CD8-positive, alpha-beta memory T cell (primary cell): Measurements from ENCODE around the gene PLD4. TPM values are rescaled to one million over a fixed set of nuclear protein-coding genes. Genes with fewer than 3 reads are reported as not detected.

Experiments used
- CTCF ChIA-PET: fragments of 350-600 bp; sonication (Branson Sonifier 250); formaldehyde crosslinking; loops from one replicate; lab custom pipeline; 2021; ENCODE audit warnings: antibody characterized with exemption; lab: Charles Lee
- POLR2A ChIA-PET: fragments of 350-600 bp; sonication (Branson Sonifier 250); formaldehyde crosslinking; loops from one replicate; lab custom pipeline; 2021; ENCODE audit warnings: antibody characterized with exemption; lab: Charles Lee
- DNase-seq, 5 donors: peaks; one replicate each; pipeline versions ENCODE4 v3.0.0 to v3.0.0-alpha.2; 2020 to 2022; ENCODE audit warnings: mixed read lengths in 1 of 5
- H3K27ac ChIP-seq: one replicate; pipeline ENCODE4 v1.7.0; 2013; ENCODE audit warnings: low read depth, mild to moderate bottlenecking, low read length, moderate library complexity
- H3K27me3 ChIP-seq: 2 replicates; pipeline ENCODE4 v1.7.0; 2013; ENCODE audit warnings: low read length, mild to moderate bottlenecking; ENCODE audit not compliant: insufficient read depth, poor library complexity, severe bottlenecking
- H3K36me3 ChIP-seq: 2 replicates; pipeline ENCODE4 v1.7.0; 2013; ENCODE audit warnings: mild to moderate bottlenecking, low read length, moderate library complexity; ENCODE audit not compliant: insufficient read depth
- H3K4me1 ChIP-seq: 2 replicates; pipeline ENCODE4 v1.7.0; 2013; ENCODE audit warnings: mild to moderate bottlenecking, low read length, moderate library complexity; ENCODE audit not compliant: insufficient read depth
- H3K4me3 ChIP-seq: 2 replicates; pipeline ENCODE4 v1.7.0; 2013; ENCODE audit warnings: mild to moderate bottlenecking, low read length
- H3K9me3 ChIP-seq: 2 replicates; pipeline ENCODE4 v1.7.0; 2013; ENCODE audit warnings: mild to moderate bottlenecking, low read length
- H3K27ac Mint-ChIP-seq, 8 donors: one replicate each; pipeline ENCODE4 v1.8.0; 2020 to 2021; ENCODE audit warnings: mixed read lengths in 8 of 8, mild to moderate bottlenecking in 6 of 8, inconsistent platforms in 3 of 8, moderate library complexity in 3 of 8
- H3K27me3 Mint-ChIP-seq, 2 donors: one replicate each; pipeline ENCODE4 v1.8.0; 2020 to 2021; ENCODE audit warnings: mixed read lengths in 2 of 2, mild to moderate bottlenecking in 1 of 2, moderate library complexity in 1 of 2
- H3K36me3 Mint-ChIP-seq, 3 donors: one replicate each; pipeline ENCODE4 v1.8.0; 2020 to 2021; ENCODE audit warnings: mixed read lengths in 3 of 3, inconsistent platforms in 1 of 3, mild to moderate bottlenecking in 1 of 3
- H3K4me1 Mint-ChIP-seq, 3 donors: one replicate each; pipeline ENCODE4 v1.8.0; 2020 to 2021; ENCODE audit warnings: mixed read lengths in 3 of 3, inconsistent platforms in 1 of 3, mild to moderate bottlenecking in 1 of 3
- H3K4me3 Mint-ChIP-seq, 7 donors: one replicate each; pipeline ENCODE4 v1.8.0; 2020 to 2021; ENCODE audit warnings: mixed read lengths in 7 of 7, mild to moderate bottlenecking in 6 of 7, moderate library complexity in 4 of 7, inconsistent platforms in 2 of 7
- H3K9me3 Mint-ChIP-seq, 5 donors: one replicate each; pipeline ENCODE4 v1.8.0; 2020 to 2022; ENCODE audit warnings: mixed read lengths in 5 of 5, mild to moderate bottlenecking in 3 of 5, moderate library complexity in 2 of 5, inconsistent platforms in 1 of 5
- polyA plus RNA-seq: library from polyadenylated mRNA; unstranded; fragments of 300-500 nt; fragmentation: Illumina TruSeq; gene quantifications from one replicate; pipeline ENCODE4 v1.2.3, GENCODE V29; 2021
- total RNA-seq, 2 experiments: library from RNA; stranded (reverse); gene quantifications; one replicate each; pipeline ENCODE4 v1.2.3, GENCODE V29; 2021

Gene PLD4
- total and polyA plus RNA-seq, 3 experiments from 2014 or later, result 0.04 TPM; not detected in 2

GRCh38 chr14:104976198-104977007 is 51.7 kb downstream of the PLD4 start:
- H3K4me3 Mint-ChIP-seq, result peak overlapping the region in 6 of 7 donors; percentile 32 to 82 (median 68)
- H3K4me1 Mint-ChIP-seq, result peaks cover 5 to 27% (median 11%) of the 10 kb centered on the region in 3 donors
- no peaks in the 10 kb centered on the region for H3K36me3 Mint-ChIP-seq
- no peaks in the 10 kb centered on the region for H3K9me3 Mint-ChIP-seq
- peak overlapping the region in 3 of 8 donors; percentile 37 to 87 (median 43) for H3K27ac Mint-ChIP-seq
- Histone ChIP-seq H3K36me3 (no peaks in the 10 kb centered on the region), H3K27ac (no peak overlapping the region), H3K4me1 (peaks cover 7% of the 10 kb centered on the region), H3K4me3 (no peak overlapping the region), H3K9me3 (no peaks in the 10 kb centered on the region), H3K27me3 (peaks cover 16% of the 10 kb centered on the region)
- H3K27me3 Mint-ChIP-seq, result peaks cover 22 to 38% of the 10 kb centered on the region in 2 donors
- POLR2A ChIA-PET, result interaction anchor here (2.0 kb wide), 1 partner anchor 69 kb away, joined by 7 read pairs; no protein-coding TSS in a partner anchor
- DNase-seq, result peak; percentile 75 to 88 (median 84)
- CTCF ChIA-PET, result interaction anchor here (0.7 to 6.5 kb wide), 17 partner anchors 8 to 376 kb away, joined by 3 to 122 read pairs (median 5); partner anchors contain the start of gene GPR132

GRCh38 chr14:104977008-104977680 is 52.5 kb downstream of the PLD4 start:
- Histone ChIP-seq H3K27ac (no peak overlapping the region), H3K9me3 (no peaks in the 10 kb centered on the region), H3K27me3 (peaks cover 16% of the 10 kb centered on the region), H3K36me3 (no peaks in the 10 kb centered on the region), H3K4me3 (no peak overlapping the region), H3K4me1 (peaks cover 7% of the 10 kb centered on the region)
- Mint-ChIP-seq H3K4me3 (peak overlapping the region in 5 of 7 donors; percentile 8 to 85 (median 77)), H3K4me1 (peaks cover 5 to 27% (median 11%) of the 10 kb centered on the region in 3 donors), H3K9me3 (no peaks in the 10 kb centered on the region), H3K36me3 (no peaks in the 10 kb centered on the region), H3K27me3 (peaks cover 22 to 36% of the 10 kb centered on the region in 2 donors), H3K27ac (no peak overlapping the region)
- POLR2A ChIA-PET, result no interaction called here
- peak in 1 of 5 donors; percentile 47 for DNase-seq
- CTCF ChIA-PET, result interaction anchor here (0.8 to 6.5 kb wide), 9 partner anchors 8 to 110 kb away, joined by 3 to 122 read pairs (median 6); partner anchors contain the start of gene GPR132

GRCh38 chr14:104977681-104978653 is 53.3 kb downstream of the PLD4 start, which contains the start of gene AHNAK2:
Gene AHNAK2 (minus strand): TSS chr14:104978374. CDS start chr14:104978237, 137 bp downstream.
- Mint-ChIP-seq H3K9me3 (no peaks in the 10 kb centered on the region), H3K4me3 (peak within 1 kb of the TSS in 6 of 7 donors; percentile 70 to 90 (median 76)), H3K27me3 (peaks cover 22 to 36% of the 10 kb centered on the region in 2 donors), H3K36me3 (no peaks in the 10 kb centered on the region), H3K4me1 (peaks cover 5 to 27% (median 11%) of the 10 kb centered on the region in 3 donors), H3K27ac (peak within 1 kb of the TSS in 4 of 8 donors; percentile 14 to 77 (median 27))
- Histone ChIP-seq H3K4me1 (peaks cover 7% of the 10 kb centered on the region), H3K27ac (no peak within 1 kb of the TSS), H3K36me3 (no peaks in the 10 kb centered on the region), H3K9me3 (no peaks in the 10 kb centered on the region), H3K4me3 (peak within 1 kb of the TSS; percentile 15), H3K27me3 (peaks cover 16% of the 10 kb centered on the region)
- peak; percentile 24 to 49 (median 37) for DNase-seq
- ChIA-PET POLR2A (no interaction called here), CTCF (interaction anchor here (1.2 to 6.5 kb wide), 3 partner anchors 42 to 70 kb away, joined by 4 to 122 read pairs (median 9); no protein-coding TSS in a partner anchor)

GRCh38 chr14:104978746-104979691 is 54.3 kb downstream of the PLD4 start:
- Histone ChIP-seq H3K9me3 (no peaks in the 10 kb centered on the region), H3K4me1 (peaks cover 7% of the 10 kb centered on the region), H3K27me3 (peaks cover 16% of the 10 kb centered on the region), H3K27ac (no peak overlapping the region), H3K4me3 (no peak overlapping the region), H3K36me3 (no peaks in the 10 kb centered on the region)
- Mint-ChIP-seq H3K4me3 (peak overlapping the region in 6 of 7 donors; percentile 30 to 74 (median 46)), H3K36me3 (no peaks in the 10 kb centered on the region), H3K9me3 (no peaks in the 10 kb centered on the region), H3K27me3 (peaks cover 22 to 36% of the 10 kb centered on the region in 2 donors), H3K27ac (peak overlapping the region in 3 of 8 donors; percentile 14 to 77 (median 15)), H3K4me1 (peaks cover 5 to 27% (median 11%) of the 10 kb centered on the region in 3 donors)
- DNase-seq, result peak in 1 of 5 donors; percentile 45
- CTCF ChIA-PET, result interaction anchor here (1.1 kb wide), 1 partner anchor 65 kb away, joined by 4 read pairs; no protein-coding TSS in a partner anchor
- POLR2A ChIA-PET, result no interaction called here

GRCh38 chr14:104979758-104980610 is 55.3 kb downstream of the PLD4 start:
- H3K27me3 ChIP-seq, result peaks cover 16% of the 10 kb centered on the region
- peak overlapping the region in 5 of 7 donors; percentile 2 to 61 (median 27) for H3K4me3 Mint-ChIP-seq
- no peak for DNase-seq
- no peaks in the 10 kb centered on the region for H3K9me3 ChIP-seq
- ChIA-PET CTCF (interaction anchor here (1.1 kb wide), 1 partner anchor 64 kb away, joined by 4 read pairs; no protein-coding TSS in a partner anchor), POLR2A (no interaction called here)
- H3K4me1 Mint-ChIP-seq, result peaks cover 8 to 31% (median 11%) of the 10 kb centered on the region in 3 donors
- H3K4me1 ChIP-seq, result peaks cover 7% of the 10 kb centered on the region
- H3K4me3 ChIP-seq, result no peak overlapping the region
- no peaks in the 10 kb centered on the region for H3K36me3 Mint-ChIP-seq
- H3K9me3 Mint-ChIP-seq, result no peaks in the 10 kb centered on the region
- no peak overlapping the region for H3K27ac ChIP-seq
- peak overlapping the region in 3 of 8 donors; percentile 2 to 83 (median 12) for H3K27ac Mint-ChIP-seq
- no peaks in the 10 kb centered on the region for H3K36me3 ChIP-seq
- peaks cover 19 to 32% of the 10 kb centered on the region in 2 donors for H3K27me3 Mint-ChIP-seq
